Right lung (tissue), 10 donors: Measurements from ENCODE around the gene BMPR1A. TPM values are rescaled to one million over a fixed set of nuclear protein-coding genes. Genes with fewer than 3 reads are reported as not detected.
A peak's percentile ranks its signal among the peaks of the same experiment; 100 is the strongest.

Experiments
- DNase-seq, 2 donors: peaks; one replicate each; pipeline ENCODE4 v3.0.0-alpha.2; 2013
- long read RNA-seq, 8 donors: transcript quantifications; one replicate each; lab custom pipeline, GENCODE V29; 2026
- polyA plus RNA-seq, 5 donors: library from polyadenylated mRNA; unstranded; fragments of 120-200 nt; gene quantifications; one replicate each; pipeline versions ENCODE4 v1.2.1 to v1.2.3, GENCODE V29; 2013; ENCODE audit warnings: inconsistent platforms in 1 of 5, low replicate concordance in 1 of 5; ENCODE audit not compliant: insufficient read length in 5 of 5, insufficient read depth in 1 of 5

BMPR1A gene
- polyA plus RNA-seq = 10 to 100 TPM; 53.2 to 90.9 (median 75.3) TPM
- long read RNA-seq, donor 1, full-length matches to known transcripts = 8 of 8 reads
- long read RNA-seq, donor 1, partial matches to known transcripts = 0 of 8 reads
- long read RNA-seq, donor 1, other reads (novel, unspliced or antisense) = 0 of 8 reads
- long read RNA-seq, donor 2, full-length matches to known transcripts = 5 of 5 reads
- long read RNA-seq, donor 2, partial matches to known transcripts = 0 of 5 reads
- long read RNA-seq, donor 2, other reads (novel, unspliced or antisense) = 0 of 5 reads
- long read RNA-seq, donor 3, full-length matches to known transcripts = 8 of 13 reads
- long read RNA-seq, donor 3, partial matches to known transcripts = 5 of 13 reads
- long read RNA-seq, donor 3, other reads (novel, unspliced or antisense) = 0 of 13 reads
- long read RNA-seq, donor 4, full-length matches to known transcripts = 4 of 4 reads
- long read RNA-seq, donor 4, partial matches to known transcripts = 0 of 4 reads
- long read RNA-seq, donor 4, other reads (novel, unspliced or antisense) = 0 of 4 reads
- long read RNA-seq, donor 5, full-length matches to known transcripts = 5 of 64 reads
- long read RNA-seq, donor 5, partial matches to known transcripts = 59 of 64 reads
- long read RNA-seq, donor 5, other reads (novel, unspliced or antisense) = 0 of 64 reads
- long read RNA-seq, donor 6, full-length matches to known transcripts = 7 of 7 reads
- long read RNA-seq, donor 6, partial matches to known transcripts = 0 of 7 reads
- long read RNA-seq, donor 6, other reads (novel, unspliced or antisense) = 0 of 7 reads
- long read RNA-seq, donor 7, full-length matches to known transcripts = 8 of 33 reads
- long read RNA-seq, donor 7, partial matches to known transcripts = 25 of 33 reads
- long read RNA-seq, donor 7, other reads (novel, unspliced or antisense) = 0 of 33 reads
- long read RNA-seq, donor 8, full-length matches to known transcripts = 3 of 12 reads
- long read RNA-seq, donor 8, partial matches to known transcripts = 9 of 12 reads
- long read RNA-seq, donor 8, other reads (novel, unspliced or antisense) = 0 of 12 reads

- DNase-seq = no peak
These were observed at the start of gene BMPR1A for GRCh38 chr10:86756511-86757112. Gene BMPR1A (plus strand): TSS chr10:86756619. CDS start chr10:86876019, 119,400 bp downstream.

GRCh38 chr10:86706977-86707376, 49.4 kb upstream of the BMPR1A start:
- no peak for DNase-seq

GRCh38 chr10:86707505-86707904, 48.9 kb upstream of the BMPR1A start:
- DNase-seq = no peak

GRCh38 chr10:86708068-86708782, 48.2 kb upstream of the BMPR1A start:
- no peak for DNase-seq

GRCh38 chr10:86708783-86709380, 47.5 kb upstream of the BMPR1A start:
- DNase-seq = no peak

GRCh38 chr10:86709396-86710185, 46.8 kb upstream of the BMPR1A start:
- DNase-seq = no peak

- peak; percentile 94 for DNase-seq
These were observed 45.4 kb upstream of the BMPR1A start for GRCh38 chr10:86710987-86711512.

- DNase-seq = peak; percentile 63 to 64
These were observed 44.7 kb upstream of the BMPR1A start for GRCh38 chr10:86711513-86712316.

- DNase-seq = no peak
These were observed 44.1 kb upstream of the BMPR1A start for GRCh38 chr10:86712317-86712707.

- DNase-seq = no peak
These were observed 41.1 kb upstream of the BMPR1A start for GRCh38 chr10:86715156-86715795.

GRCh38 chr10:86715836-86716235, 40.6 kb upstream of the BMPR1A start:
- no peak for DNase-seq

- DNase-seq = no peak
These were observed 40.0 kb upstream of the BMPR1A start for GRCh38 chr10:86716466-86716865.

- DNase-seq = no peak
These were observed 37.9 kb upstream of the BMPR1A start for GRCh38 chr10:86718556-86718955.

GRCh38 chr10:86721232-86721631, 35.2 kb upstream of the BMPR1A start:
- no peak for DNase-seq

GRCh38 chr10:86723009-86723408, 33.4 kb upstream of the BMPR1A start:
- DNase-seq = no peak

- no peak for DNase-seq
These were observed 32.0 kb upstream of the BMPR1A start for GRCh38 chr10:86724445-86724844.

GRCh38 chr10:86725980-86726676, 30.3 kb upstream of the BMPR1A start:
- DNase-seq = no peak

- no peak for DNase-seq
These were observed 29.8 kb upstream of the BMPR1A start for GRCh38 chr10:86726677-86726999.
